ENCODE measurements around the gene GCDH.

Gene GCDH

GRCh38 chr19:12938779-12939601 is 48.0 kb downstream of the GCDH start:
- Histone ChIP-seq H3K9me3 (ENCODE audit: insufficient read depth, low read length) (no peaks in the 10 kb centered on the region), H3K4me2 (ENCODE audit: low read length) (peak overlapping the region; percentile 98), H3K4me3 (ENCODE audit: low read length) (peak overlapping the region; percentile 96), H2AFZ (ENCODE audit: low read depth, low read length) (no peak overlapping the region), H3K79me2 (ENCODE audit: low read length) (peaks cover 48% of the 10 kb centered on the region), H3K9ac (ENCODE audit: low read length) (peak overlapping the region; percentile 100), H4K20me1 (ENCODE audit: insufficient read depth, low read length) (peaks cover 32% of the 10 kb centered on the region), H3K4me1 (ENCODE audit: low read length) (peaks cover 64% of the 10 kb centered on the region), H3K36me3 (replicated peaks; ENCODE audit: low read depth, low read length) (peaks cover 44% of the 10 kb centered on the region), H3K27ac (ENCODE audit: low read length) (peak overlapping the region; percentile 88), H3K27me3 (ENCODE audit: low read depth, low read length) (no peaks in the 10 kb centered on the region)
- TF ChIP-seq EZH2phosphoT487 (IDR thresholded peaks at IDR 0.05; ENCODE audit: low read depth) (no peak), CTCF (IDR thresholded peaks at IDR 0.05; ENCODE audit: low read depth, low read length) (no peak)

GRCh38 chr19:12939975-12940423 is 49.0 kb downstream of the GCDH start:
- Histone ChIP-seq H3K79me2 (ENCODE audit: low read length) (peaks cover 48% of the 10 kb centered on the region), H3K36me3 (replicated peaks; ENCODE audit: low read depth, low read length) (peaks cover 54% of the 10 kb centered on the region)

GRCh38 chr19:12940897-12941296 is 49.9 kb downstream of the GCDH start:
- H3K27me3 ChIP-seq (ENCODE audit: low read depth, low read length): no peaks in the 10 kb centered on the region
- H3K4me1 ChIP-seq (ENCODE audit: low read length): peaks cover 75% of the 10 kb centered on the region
- H3K9ac ChIP-seq (ENCODE audit: low read length): no peak overlapping the region
- H3K9me3 ChIP-seq (ENCODE audit: insufficient read depth, low read length): no peaks in the 10 kb centered on the region
- no peak for TF ChIP-seq CTCF (IDR thresholded peaks at IDR 0.05; ENCODE audit: low read depth, low read length)
- no peak for TF ChIP-seq EZH2phosphoT487 (IDR thresholded peaks at IDR 0.05; ENCODE audit: low read depth)
- peaks cover 59% of the 10 kb centered on the region for H3K36me3 ChIP-seq (replicated peaks; ENCODE audit: low read depth, low read length)
- peaks cover 32% of the 10 kb centered on the region for H4K20me1 ChIP-seq (ENCODE audit: insufficient read depth, low read length)
- peaks cover 51% of the 10 kb centered on the region for H3K79me2 ChIP-seq (ENCODE audit: low read length)
- H3K4me2 ChIP-seq (ENCODE audit: low read length): peak overlapping the region; percentile 98
- H3K4me3 ChIP-seq (ENCODE audit: low read length): peak overlapping the region; percentile 96
- no peak overlapping the region for H2AFZ ChIP-seq (ENCODE audit: low read depth, low read length)
- peak overlapping the region; percentile 88 for H3K27ac ChIP-seq (ENCODE audit: low read length)

More at GRCh38 chr19:12939975-12940423, 49.0 kb downstream of the GCDH start:
- peak overlapping the region; percentile 88 for H3K27ac ChIP-seq (ENCODE audit: low read length)
- peaks cover 70% of the 10 kb centered on the region for H3K4me1 ChIP-seq (ENCODE audit: low read length)
- peak overlapping the region; percentile 96 for H3K4me3 ChIP-seq (ENCODE audit: low read length)
- peak overlapping the region; percentile 98 for H3K4me2 ChIP-seq (ENCODE audit: low read length)
- H3K27me3 ChIP-seq (ENCODE audit: low read depth, low read length): no peaks in the 10 kb centered on the region
- no peak overlapping the region for H2AFZ ChIP-seq (ENCODE audit: low read depth, low read length)
- H3K9me3 ChIP-seq (ENCODE audit: insufficient read depth, low read length): no peaks in the 10 kb centered on the region
- peaks cover 32% of the 10 kb centered on the region for H4K20me1 ChIP-seq (ENCODE audit: insufficient read depth, low read length)
- peak overlapping the region; percentile 100 for H3K9ac ChIP-seq (ENCODE audit: low read length)
- TF ChIP-seq CTCF (IDR thresholded peaks at IDR 0.05; ENCODE audit: low read depth, low read length): no peak
- TF ChIP-seq EZH2phosphoT487 (IDR thresholded peaks at IDR 0.05; ENCODE audit: low read depth): no peak

- peaks cover 75% of the 10 kb centered on the region for H3K79me2 ChIP-seq (ENCODE audit: low read length)
- H3K4me2 ChIP-seq (ENCODE audit: low read length): peak overlapping the region; percentile 29
- H3K27me3 ChIP-seq (ENCODE audit: low read depth, low read length): no peaks in the 10 kb centered on the region
- H3K9ac ChIP-seq (ENCODE audit: low read length): no peak overlapping the region
- H3K36me3 ChIP-seq (replicated peaks; ENCODE audit: low read depth, low read length): peaks cover 82% of the 10 kb centered on the region
- H3K27ac ChIP-seq (ENCODE audit: low read length): peak overlapping the region; percentile 90
- no peak overlapping the region for H2AFZ ChIP-seq (ENCODE audit: low read depth, low read length)
- peaks cover 68% of the 10 kb centered on the region for H3K4me1 ChIP-seq (ENCODE audit: low read length)
- 0 out of 2 replicates have a peak overlapping the region, but pooled peaks have one; percentile 10 for H3K4me3 ChIP-seq (ENCODE audit: low read length)
- TF ChIP-seq CTCF (IDR thresholded peaks at IDR 0.05; ENCODE audit: low read depth, low read length): no peak
- TF ChIP-seq EZH2phosphoT487 (IDR thresholded peaks at IDR 0.05; ENCODE audit: low read depth): no peak
- peaks cover 39% of the 10 kb centered on the region for H4K20me1 ChIP-seq (ENCODE audit: insufficient read depth, low read length)
- no peaks in the 10 kb centered on the region for H3K9me3 ChIP-seq (ENCODE audit: insufficient read depth, low read length)
These were observed 52.6 kb downstream of the GCDH start for GRCh38 chr19:12943437-12944044.

Data from OCI-LY3 (cell line).